GM23338 (cell line): ENCODE results near the gene ZNF497. TPM values are rescaled to one million over a fixed set of nuclear protein-coding genes. Genes with fewer than 3 reads are reported as not detected.

Experiments used
- ATAC-seq: fragments of 200-7000 bp; cut with Tn5 transposase; 3 replicates; pipeline ENCODE4 v1.9.1; 2020
- DNase-seq: peaks from one replicate; pipeline ENCODE4 v3.0.0-alpha.2; 2015; ENCODE audit warnings: low spot score
- H2AFZ ChIP-seq: fragments of 200-600 bp; sonication (generic); 2 replicates; pipeline ENCODE4 v1.8.0; 2016; ENCODE audit warnings: antibody characterized with exemption, mild to moderate bottlenecking, moderate library complexity
- H3F3A ChIP-seq: fragments of 200-600 bp; sonication (generic); replicated peaks from 2 replicates; pipeline ENCODE4 v1.8.0; 2017; ENCODE audit warnings: antibody characterized with exemption, mixed run types, low read depth
- H3K27ac ChIP-seq: fragments of 200-600 bp; sonication (generic); 2 replicates; pipeline ENCODE4 v1.6.1; 2016; ENCODE audit warnings: low read depth
- H3K27me3 ChIP-seq: fragments of 200-600 bp; sonication (generic); 2 replicates; pipeline ENCODE4 v1.8.0; 2016; ENCODE audit warnings: mild to moderate bottlenecking, mixed run types, moderate library complexity; ENCODE audit not compliant: insufficient read depth
- H3K36me3 ChIP-seq: fragments of 200-600 bp; sonication (generic); 2 replicates; pipeline ENCODE4 v1.8.0; 2016; ENCODE audit warnings: mild to moderate bottlenecking; ENCODE audit not compliant: insufficient read depth
- H3K4me1 ChIP-seq: fragments of 200-600 bp; sonication (generic); 2 replicates; pipeline ENCODE4 v1.8.0; 2016; ENCODE audit warnings: mild to moderate bottlenecking, moderate library complexity; ENCODE audit not compliant: insufficient read depth
- H3K4me2 ChIP-seq: fragments of 200-600 bp; sonication (generic); 2 replicates; pipeline ENCODE4 v1.7.1; 2017; ENCODE audit warnings: mixed run types
- H3K4me3 ChIP-seq: fragments of 200-600 bp; sonication (generic); 2 replicates; pipeline ENCODE4 v1.6.1; 2016; ENCODE audit warnings: mixed run types
- H3K79me2 ChIP-seq: fragments of 200-600 bp; sonication (generic); replicated peaks from 2 replicates; pipeline ENCODE4 v1.8.0; 2017; ENCODE audit warnings: mild to moderate bottlenecking; ENCODE audit not compliant: insufficient read depth
- H3K9me2 ChIP-seq: fragments of 200-600 bp; sonication (generic); 2 replicates; pipeline ENCODE4 v1.8.0; 2017; ENCODE audit not compliant: insufficient read depth
- H4K20me1 ChIP-seq: fragments of 200-600 bp; sonication (generic); replicated peaks from 2 replicates; pipeline ENCODE4 v1.8.0; 2017; ENCODE audit warnings: mild to moderate bottlenecking; ENCODE audit not compliant: insufficient read depth
- H3K27ac Mint-ChIP-seq: 2 replicates; pipeline ENCODE4 v1.8.0; 2020; ENCODE audit warnings: inconsistent platforms, mild to moderate bottlenecking, moderate library complexity, mixed read lengths
- H3K27me3 Mint-ChIP-seq: 3 replicates; pipeline ENCODE4 v1.8.0; 2022; ENCODE audit warnings: low read depth, mild to moderate bottlenecking, moderate library complexity, mixed read lengths, inconsistent platforms; ENCODE audit not compliant: insufficient read depth, poor library complexity
- H3K36me3 Mint-ChIP-seq: 3 replicates; pipeline ENCODE4 v1.8.0; 2021; ENCODE audit warnings: low read depth, mild to moderate bottlenecking, inconsistent platforms, moderate library complexity, mixed read lengths
- H3K4me1 Mint-ChIP-seq: 3 replicates; pipeline ENCODE4 v1.8.0; 2020; ENCODE audit warnings: mild to moderate bottlenecking, inconsistent platforms, mixed read lengths
- H3K4me3 Mint-ChIP-seq: 3 replicates; pipeline ENCODE4 v1.8.0; 2021; ENCODE audit warnings: moderate library complexity, mild to moderate bottlenecking, inconsistent platforms, mixed read lengths
- H3K9me3 Mint-ChIP-seq: 3 replicates; pipeline ENCODE4 v1.8.0; 2020; ENCODE audit warnings: moderate library complexity, mild to moderate bottlenecking, inconsistent platforms, mixed read lengths
- CREB1 ChIP-seq: fragments of 250-450 bp; sonication (Bioruptor Pico); IDR thresholded peaks from 2 replicates; pipeline ENCODE4 v1.5.0; 2020; ENCODE audit warnings: low read depth, mild to moderate bottlenecking, moderate library complexity
- EZH2 ChIP-seq: fragments of 200-600 bp; sonication (generic); IDR thresholded peaks from one replicate; pipeline ENCODE4 v1.8.0; 2017; ENCODE audit warnings: antibody characterized with exemption, mild to moderate bottlenecking, low read depth; ENCODE audit not compliant: unreplicated experiment
- JUNB ChIP-seq: IDR thresholded peaks from one replicate; pipeline ENCODE4 v1.6.1; 2016; ENCODE audit warnings: antibody characterized with exemption; ENCODE audit not compliant: unreplicated experiment
- NANOG ChIP-seq: IDR thresholded peaks from 2 replicates; pipeline ENCODE4 v1.6.1; 2016; ENCODE audit warnings: antibody characterized with exemption, borderline replicate concordance
- POLR2AphosphoS5 ChIP-seq: IDR thresholded peaks from 2 replicates; pipeline ENCODE4 v1.6.1; 2016; ENCODE audit warnings: antibody characterized with exemption, low read depth
- STAT1 ChIP-seq: IDR thresholded peaks from one replicate; pipeline ENCODE4 v1.6.1; 2016; ENCODE audit warnings: antibody characterized with exemption; ENCODE audit not compliant: unreplicated experiment
- polyA plus RNA-seq: library from polyadenylated mRNA; unstranded; fragments of >200 nt; fragmentation: Nextera tagmentation; extraction: Ambion mirVana; gene quantifications from 2 replicates; pipeline ENCODE4 v1.2.1, GENCODE V29; 2016
- total RNA-seq: library from RNA; depleted of rRNA; stranded (reverse); fragments of >200 nt; shearing (Covaris generic); gene quantifications from 2 replicates; pipeline ENCODE4 v1.2.3, GENCODE V29; 2014
- TF ChIP-seq, protein P1 (sequence below): IDR thresholded peaks from one replicate; pipeline ENCODE4 v1.6.1; 2018; ENCODE audit warnings: antibody characterized with exemption; ENCODE audit not compliant: unreplicated experiment
- TF ChIP-seq, protein P2 (sequence below): fragments of 250-450 bp; sonication (Bioruptor Pico); IDR thresholded peaks from 2 replicates; pipeline ENCODE4 v1.5.0; 2020; ENCODE audit warnings: mild to moderate bottlenecking, moderate library complexity
- TF ChIP-seq, protein P3 (sequence below): IDR thresholded peaks from 2 replicates; pipeline ENCODE4 v1.6.1; 2016; ENCODE audit warnings: antibody characterized with exemption
- TF ChIP-seq, protein P4 (sequence below), 2 experiments: fragments of 200-600 bp in 1 of 2; sonication (generic) in 1 of 2; conservative IDR thresholded peaks; 2 replicates each; pipeline versions ENCODE4 v1.5.1 to v1.6.1; 2016 to 2017; ENCODE audit warnings: antibody characterized with exemption in 2 of 2, low read depth in 2 of 2, mild to moderate bottlenecking in 2 of 2, moderate library complexity in 1 of 2

Gene ZNF497
- total and polyA plus RNA-seq, 2 experiments from 2014 or later, result 0.44 to 2.0 TPM

DNA sequence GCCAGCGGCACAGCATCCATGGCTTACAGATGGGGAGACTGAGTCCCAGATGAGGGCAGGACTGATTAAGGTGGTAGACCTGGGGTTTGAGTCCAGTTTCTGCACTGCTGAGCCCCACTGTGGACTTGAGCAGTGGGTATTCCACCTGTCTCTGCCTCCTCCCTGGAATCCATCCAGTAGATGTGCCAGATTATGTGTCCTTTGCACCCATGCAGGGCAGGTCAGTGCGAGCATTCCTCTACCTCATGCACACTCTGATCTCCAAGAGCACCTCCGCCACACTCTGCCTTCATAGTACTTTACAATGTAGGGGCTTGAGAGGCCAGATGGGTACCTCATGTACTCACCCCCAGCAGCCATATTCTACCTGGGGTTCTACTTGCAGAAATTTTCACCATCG is 25.7 kb downstream of the ZNF497 start (continued):
- TF ChIP-seq, protein P1, sequence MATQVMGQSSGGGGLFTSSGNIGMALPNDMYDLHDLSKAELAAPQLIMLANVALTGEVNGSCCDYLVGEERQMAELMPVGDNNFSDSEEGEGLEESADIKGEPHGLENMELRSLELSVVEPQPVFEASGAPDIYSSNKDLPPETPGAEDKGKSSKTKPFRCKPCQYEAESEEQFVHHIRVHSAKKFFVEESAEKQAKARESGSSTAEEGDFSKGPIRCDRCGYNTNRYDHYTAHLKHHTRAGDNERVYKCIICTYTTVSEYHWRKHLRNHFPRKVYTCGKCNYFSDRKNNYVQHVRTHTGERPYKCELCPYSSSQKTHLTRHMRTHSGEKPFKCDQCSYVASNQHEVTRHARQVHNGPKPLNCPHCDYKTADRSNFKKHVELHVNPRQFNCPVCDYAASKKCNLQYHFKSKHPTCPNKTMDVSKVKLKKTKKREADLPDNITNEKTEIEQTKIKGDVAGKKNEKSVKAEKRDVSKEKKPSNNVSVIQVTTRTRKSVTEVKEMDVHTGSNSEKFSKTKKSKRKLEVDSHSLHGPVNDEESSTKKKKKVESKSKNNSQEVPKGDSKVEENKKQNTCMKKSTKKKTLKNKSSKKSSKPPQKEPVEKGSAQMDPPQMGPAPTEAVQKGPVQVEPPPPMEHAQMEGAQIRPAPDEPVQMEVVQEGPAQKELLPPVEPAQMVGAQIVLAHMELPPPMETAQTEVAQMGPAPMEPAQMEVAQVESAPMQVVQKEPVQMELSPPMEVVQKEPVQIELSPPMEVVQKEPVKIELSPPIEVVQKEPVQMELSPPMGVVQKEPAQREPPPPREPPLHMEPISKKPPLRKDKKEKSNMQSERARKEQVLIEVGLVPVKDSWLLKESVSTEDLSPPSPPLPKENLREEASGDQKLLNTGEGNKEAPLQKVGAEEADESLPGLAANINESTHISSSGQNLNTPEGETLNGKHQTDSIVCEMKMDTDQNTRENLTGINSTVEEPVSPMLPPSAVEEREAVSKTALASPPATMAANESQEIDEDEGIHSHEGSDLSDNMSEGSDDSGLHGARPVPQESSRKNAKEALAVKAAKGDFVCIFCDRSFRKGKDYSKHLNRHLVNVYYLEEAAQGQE, result no peak
- no peak for TF ChIP-seq STAT1

DNA sequence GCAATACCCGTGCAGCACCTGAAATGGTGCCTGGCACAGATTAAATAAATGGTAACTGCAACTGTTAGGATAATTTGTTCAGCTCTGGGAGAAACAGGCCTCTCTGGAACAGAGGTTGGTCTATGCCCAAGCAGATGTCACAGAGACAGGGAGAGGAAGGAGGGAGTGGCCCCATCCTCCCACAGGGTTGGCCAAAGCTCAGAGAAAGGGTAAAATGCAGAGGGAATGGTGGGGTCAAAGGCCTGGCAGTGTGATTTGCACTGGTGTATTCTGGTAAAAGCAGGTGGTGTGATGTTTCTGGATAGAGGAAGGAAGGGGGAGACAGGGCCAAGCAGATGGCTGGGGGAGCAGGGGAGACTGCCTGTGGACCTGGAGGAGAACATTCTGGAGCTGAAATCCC is 26.3 kb downstream of the ZNF497 start:
- no peak overlapping the region for H2AFZ ChIP-seq
- no peak for ATAC-seq
- TF ChIP-seq, protein P2, sequence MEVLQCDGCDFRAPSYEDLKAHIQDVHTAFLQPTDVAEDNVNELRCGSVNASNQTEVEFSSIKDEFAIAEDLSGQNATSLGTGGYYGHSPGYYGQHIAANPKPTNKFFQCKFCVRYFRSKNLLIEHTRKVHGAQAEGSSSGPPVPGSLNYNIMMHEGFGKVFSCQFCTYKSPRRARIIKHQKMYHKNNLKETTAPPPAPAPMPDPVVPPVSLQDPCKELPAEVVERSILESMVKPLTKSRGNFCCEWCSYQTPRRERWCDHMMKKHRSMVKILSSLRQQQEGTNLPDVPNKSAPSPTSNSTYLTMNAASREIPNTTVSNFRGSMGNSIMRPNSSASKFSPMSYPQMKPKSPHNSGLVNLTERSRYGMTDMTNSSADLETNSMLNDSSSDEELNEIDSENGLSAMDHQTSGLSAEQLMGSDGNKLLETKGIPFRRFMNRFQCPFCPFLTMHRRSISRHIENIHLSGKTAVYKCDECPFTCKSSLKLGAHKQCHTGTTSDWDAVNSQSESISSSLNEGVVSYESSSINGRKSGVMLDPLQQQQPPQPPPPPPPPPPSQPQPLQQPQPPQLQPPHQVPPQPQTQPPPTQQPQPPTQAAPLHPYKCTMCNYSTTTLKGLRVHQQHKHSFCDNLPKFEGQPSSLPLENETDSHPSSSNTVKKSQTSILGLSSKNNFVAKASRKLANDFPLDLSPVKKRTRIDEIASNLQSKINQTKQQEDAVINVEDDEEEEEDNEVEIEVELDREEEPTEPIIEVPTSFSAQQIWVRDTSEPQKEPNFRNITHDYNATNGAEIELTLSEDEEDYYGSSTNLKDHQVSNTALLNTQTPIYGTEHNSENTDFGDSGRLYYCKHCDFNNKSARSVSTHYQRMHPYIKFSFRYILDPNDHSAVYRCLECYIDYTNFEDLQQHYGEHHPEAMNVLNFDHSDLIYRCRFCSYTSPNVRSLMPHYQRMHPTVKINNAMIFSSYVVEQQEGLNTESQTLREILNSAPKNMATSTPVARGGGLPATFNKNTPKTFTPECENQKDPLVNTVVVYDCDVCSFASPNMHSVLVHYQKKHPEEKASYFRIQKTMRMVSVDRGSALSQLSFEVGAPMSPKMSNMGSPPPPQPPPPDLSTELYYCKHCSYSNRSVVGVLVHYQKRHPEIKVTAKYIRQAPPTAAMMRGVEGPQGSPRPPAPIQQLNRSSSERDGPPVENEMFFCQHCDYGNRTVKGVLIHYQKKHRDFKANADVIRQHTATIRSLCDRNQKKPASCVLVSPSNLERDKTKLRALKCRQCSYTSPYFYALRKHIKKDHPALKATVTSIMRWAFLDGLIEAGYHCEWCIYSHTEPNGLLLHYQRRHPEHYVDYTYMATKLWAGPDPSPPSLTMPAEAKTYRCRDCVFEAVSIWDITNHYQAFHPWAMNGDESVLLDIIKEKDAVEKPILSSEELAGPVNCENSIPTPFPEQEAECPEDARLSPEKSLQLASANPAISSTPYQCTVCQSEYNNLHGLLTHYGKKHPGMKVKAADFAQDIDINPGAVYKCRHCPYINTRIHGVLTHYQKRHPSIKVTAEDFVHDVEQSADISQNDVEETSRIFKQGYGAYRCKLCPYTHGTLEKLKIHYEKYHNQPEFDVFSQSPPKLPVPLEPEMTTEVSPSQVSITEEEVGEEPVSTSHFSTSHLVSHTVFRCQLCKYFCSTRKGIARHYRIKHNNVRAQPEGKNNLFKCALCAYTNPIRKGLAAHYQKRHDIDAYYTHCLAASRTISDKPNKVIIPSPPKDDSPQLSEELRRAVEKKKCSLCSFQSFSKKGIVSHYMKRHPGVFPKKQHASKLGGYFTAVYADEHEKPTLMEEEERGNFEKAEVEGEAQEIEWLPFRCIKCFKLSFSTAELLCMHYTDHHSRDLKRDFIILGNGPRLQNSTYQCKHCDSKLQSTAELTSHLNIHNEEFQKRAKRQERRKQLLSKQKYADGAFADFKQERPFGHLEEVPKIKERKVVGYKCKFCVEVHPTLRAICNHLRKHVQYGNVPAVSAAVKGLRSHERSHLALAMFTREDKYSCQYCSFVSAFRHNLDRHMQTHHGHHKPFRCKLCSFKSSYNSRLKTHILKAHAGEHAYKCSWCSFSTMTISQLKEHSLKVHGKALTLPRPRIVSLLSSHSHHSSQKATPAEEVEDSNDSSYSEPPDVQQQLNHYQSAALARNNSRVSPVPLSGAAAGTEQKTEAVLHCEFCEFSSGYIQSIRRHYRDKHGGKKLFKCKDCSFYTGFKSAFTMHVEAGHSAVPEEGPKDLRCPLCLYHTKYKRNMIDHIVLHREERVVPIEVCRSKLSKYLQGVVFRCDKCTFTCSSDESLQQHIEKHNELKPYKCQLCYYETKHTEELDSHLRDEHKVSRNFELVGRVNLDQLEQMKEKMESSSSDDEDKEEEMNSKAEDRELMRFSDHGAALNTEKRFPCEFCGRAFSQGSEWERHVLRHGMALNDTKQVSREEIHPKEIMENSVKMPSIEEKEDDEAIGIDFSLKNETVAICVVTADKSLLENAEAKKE (CRISPR knock-in tag), result no peak
- TF ChIP-seq NANOG, result no peak
- TF ChIP-seq, protein P3, sequence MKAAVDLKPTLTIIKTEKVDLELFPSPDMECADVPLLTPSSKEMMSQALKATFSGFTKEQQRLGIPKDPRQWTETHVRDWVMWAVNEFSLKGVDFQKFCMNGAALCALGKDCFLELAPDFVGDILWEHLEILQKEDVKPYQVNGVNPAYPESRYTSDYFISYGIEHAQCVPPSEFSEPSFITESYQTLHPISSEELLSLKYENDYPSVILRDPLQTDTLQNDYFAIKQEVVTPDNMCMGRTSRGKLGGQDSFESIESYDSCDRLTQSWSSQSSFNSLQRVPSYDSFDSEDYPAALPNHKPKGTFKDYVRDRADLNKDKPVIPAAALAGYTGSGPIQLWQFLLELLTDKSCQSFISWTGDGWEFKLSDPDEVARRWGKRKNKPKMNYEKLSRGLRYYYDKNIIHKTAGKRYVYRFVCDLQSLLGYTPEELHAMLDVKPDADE, result no peak
- TF ChIP-seq, protein P4, sequence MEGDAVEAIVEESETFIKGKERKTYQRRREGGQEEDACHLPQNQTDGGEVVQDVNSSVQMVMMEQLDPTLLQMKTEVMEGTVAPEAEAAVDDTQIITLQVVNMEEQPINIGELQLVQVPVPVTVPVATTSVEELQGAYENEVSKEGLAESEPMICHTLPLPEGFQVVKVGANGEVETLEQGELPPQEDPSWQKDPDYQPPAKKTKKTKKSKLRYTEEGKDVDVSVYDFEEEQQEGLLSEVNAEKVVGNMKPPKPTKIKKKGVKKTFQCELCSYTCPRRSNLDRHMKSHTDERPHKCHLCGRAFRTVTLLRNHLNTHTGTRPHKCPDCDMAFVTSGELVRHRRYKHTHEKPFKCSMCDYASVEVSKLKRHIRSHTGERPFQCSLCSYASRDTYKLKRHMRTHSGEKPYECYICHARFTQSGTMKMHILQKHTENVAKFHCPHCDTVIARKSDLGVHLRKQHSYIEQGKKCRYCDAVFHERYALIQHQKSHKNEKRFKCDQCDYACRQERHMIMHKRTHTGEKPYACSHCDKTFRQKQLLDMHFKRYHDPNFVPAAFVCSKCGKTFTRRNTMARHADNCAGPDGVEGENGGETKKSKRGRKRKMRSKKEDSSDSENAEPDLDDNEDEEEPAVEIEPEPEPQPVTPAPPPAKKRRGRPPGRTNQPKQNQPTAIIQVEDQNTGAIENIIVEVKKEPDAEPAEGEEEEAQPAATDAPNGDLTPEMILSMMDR (conservative IDR thresholded peaks at IDR 0.05; ENCODE audit: low read depth in 2 of 2), result no peak
- TF ChIP-seq EZH2, result no peak
- no peak for TF ChIP-seq JUNB
- no peak for TF ChIP-seq CREB1 (CRISPR knock-in tag)
- TF ChIP-seq STAT1, result no peak
- TF ChIP-seq POLR2AphosphoS5, result no peak

More for the DNA sequence above, 26.3 kb downstream of the ZNF497 start:
- no peak overlapping the region for H3K4me3 Mint-ChIP-seq
- H3K36me3 Mint-ChIP-seq, result peaks cover 28% of the 10 kb centered on the region
- Histone ChIP-seq H4K20me1 (peaks cover 4% of the 10 kb centered on the region; the same call in 1 of the 2 replicates), H3K79me2 (no peaks in the 10 kb centered on the region), H3K4me2 (no peak overlapping the region), H3F3A (no peaks in the 10 kb centered on the region), H3K27ac (no peak overlapping the region), H3K27me3 (no peaks in the 10 kb centered on the region), H3K4me1 (no peaks in the 10 kb centered on the region), H3K4me3 (no peak overlapping the region), H3K36me3 (no peaks in the 10 kb centered on the region), H3K9me2 (no peaks in the 10 kb centered on the region)
- peaks cover 3% of the 10 kb centered on the region for H3K27me3 Mint-ChIP-seq
- no peak overlapping the region for H3K27ac Mint-ChIP-seq
- no peak for DNase-seq
- peaks cover 3% of the 10 kb centered on the region; the same call in 1 of the 3 replicates for H3K9me3 Mint-ChIP-seq
- no peaks in the 10 kb centered on the region; the same call in 2 of the 3 replicates for H3K4me1 Mint-ChIP-seq
